Astrocyte of the cerebellum (primary cell): ENCODE measurements around the gene MPZL1.

Experiments
- DNase-seq: peaks from one replicate; pipeline ENCODE4 v3.0.0-alpha.2; 2011; ENCODE audit warnings: low read depth
- H3K4me3 ChIP-seq: 2 replicates; pipeline ENCODE4 v1.5.1; 2011; ENCODE audit warnings: mild to moderate bottlenecking, low read depth, low read length, moderate library complexity
- in situ Hi-C: cut with HindIII; loops from 2 replicates; pipeline ENCODE4 v1.10.0; 2017; ENCODE audit warnings: low sequenced_read_pairs
- TF ChIP-seq, protein P1 (sequence below): IDR thresholded peaks from 2 replicates; pipeline ENCODE4 v1.5.1; 2012; ENCODE audit warnings: low read length, low read depth, moderate library complexity, mild to moderate bottlenecking; ENCODE audit errors: missing control alignments

Gene MPZL1

DNA sequence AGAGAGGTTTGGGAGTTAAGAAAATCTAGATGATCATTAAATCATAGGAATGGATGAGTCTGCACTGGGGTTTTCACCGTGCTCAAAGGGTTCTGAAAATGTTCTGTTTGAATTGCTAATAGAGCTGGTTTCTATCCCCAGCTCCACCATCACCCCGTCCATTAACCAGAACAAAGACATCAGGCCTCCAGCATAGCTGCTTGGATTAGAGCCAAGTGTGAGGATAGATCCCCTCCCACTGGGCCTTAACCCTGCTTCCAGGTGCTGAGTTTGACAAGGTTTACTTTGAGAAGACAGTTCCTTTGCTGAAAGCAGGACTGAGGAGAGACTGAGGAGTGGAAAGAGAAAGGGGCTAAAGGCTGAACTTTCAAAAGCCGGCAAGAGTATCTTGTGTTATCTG, 48.3 kb downstream of the MPZL1 start:
- no peak overlapping the region for H3K4me3 ChIP-seq
- TF ChIP-seq, protein P1, sequence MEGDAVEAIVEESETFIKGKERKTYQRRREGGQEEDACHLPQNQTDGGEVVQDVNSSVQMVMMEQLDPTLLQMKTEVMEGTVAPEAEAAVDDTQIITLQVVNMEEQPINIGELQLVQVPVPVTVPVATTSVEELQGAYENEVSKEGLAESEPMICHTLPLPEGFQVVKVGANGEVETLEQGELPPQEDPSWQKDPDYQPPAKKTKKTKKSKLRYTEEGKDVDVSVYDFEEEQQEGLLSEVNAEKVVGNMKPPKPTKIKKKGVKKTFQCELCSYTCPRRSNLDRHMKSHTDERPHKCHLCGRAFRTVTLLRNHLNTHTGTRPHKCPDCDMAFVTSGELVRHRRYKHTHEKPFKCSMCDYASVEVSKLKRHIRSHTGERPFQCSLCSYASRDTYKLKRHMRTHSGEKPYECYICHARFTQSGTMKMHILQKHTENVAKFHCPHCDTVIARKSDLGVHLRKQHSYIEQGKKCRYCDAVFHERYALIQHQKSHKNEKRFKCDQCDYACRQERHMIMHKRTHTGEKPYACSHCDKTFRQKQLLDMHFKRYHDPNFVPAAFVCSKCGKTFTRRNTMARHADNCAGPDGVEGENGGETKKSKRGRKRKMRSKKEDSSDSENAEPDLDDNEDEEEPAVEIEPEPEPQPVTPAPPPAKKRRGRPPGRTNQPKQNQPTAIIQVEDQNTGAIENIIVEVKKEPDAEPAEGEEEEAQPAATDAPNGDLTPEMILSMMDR: no peak
- in situ Hi-C loops: no loop called here
- no peak for DNase-seq

DNA sequence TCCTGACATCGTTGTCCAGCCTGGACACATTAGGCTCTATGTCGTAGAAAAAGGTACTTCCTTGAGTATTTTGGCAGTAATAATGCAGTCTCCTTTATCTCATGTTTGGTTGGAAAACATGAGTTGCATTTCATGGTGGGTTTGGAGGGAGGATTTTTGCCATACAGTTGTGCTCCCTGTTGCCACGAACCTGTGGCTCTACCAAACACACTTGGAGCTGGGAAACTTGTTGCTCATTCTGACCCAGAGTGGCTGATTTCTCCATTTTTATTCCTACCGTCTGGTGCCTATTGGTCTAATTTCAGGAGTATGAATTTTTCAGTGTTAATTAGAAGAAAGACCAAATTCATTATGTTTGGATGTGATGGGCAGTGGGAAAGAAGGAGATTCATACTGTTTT, 50.7 kb downstream of the MPZL1 start:
- DNase-seq: no peak
- no peak overlapping the region for H3K4me3 ChIP-seq
- TF ChIP-seq, protein P1: no peak
- in situ Hi-C loops: no loop called here

DNA sequence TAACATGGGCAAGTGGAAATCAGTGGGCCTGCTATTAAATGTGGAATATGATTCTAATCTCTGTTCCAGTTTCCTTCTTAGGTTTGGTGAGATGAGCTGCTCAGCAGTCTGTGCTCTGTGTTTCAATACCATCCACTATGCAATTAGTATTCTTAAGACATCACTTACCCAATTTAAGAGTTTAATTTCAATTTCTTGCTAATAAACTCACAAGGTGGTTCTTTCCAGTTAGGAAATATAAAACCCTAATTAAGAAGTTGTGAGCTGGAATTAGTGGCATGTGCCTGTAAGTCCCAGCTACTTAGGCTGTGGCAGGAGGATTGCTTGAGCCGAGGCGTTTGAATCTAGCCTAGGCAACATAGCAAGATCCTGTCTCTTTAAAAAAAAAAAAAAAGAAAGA, 51.7 kb downstream of the MPZL1 start:
- in situ Hi-C loops: no loop called here
- H3K4me3 ChIP-seq: no peak overlapping the region
- DNase-seq: no peak
- TF ChIP-seq, protein P1: no peak

DNA sequence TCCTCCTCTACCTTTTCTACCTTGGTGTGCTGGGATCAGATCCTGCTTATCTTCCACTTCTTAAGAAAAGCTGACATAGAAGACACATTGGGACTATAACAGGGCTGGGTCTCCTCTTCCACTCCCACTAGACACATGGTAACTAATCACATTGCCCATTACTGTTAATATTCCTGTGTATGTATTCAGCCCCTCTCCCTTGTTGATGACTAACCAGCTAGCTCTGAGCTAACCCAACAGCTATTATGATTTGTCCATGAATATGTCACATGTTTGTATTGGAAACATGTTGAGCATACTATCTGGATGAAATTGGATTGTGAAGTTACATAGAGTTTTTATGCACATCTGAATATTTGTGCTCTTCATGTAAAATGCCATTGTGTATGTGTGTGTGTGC, 52.9 kb downstream of the MPZL1 start:
- TF ChIP-seq, protein P1: no peak
- in situ Hi-C loops: no loop called here
- DNase-seq: no peak
- no peak overlapping the region for H3K4me3 ChIP-seq

GRCh38 chr1:167775178-167775577, 53.4 kb downstream of the MPZL1 start:
- H3K4me3 ChIP-seq: no peak overlapping the region
- TF ChIP-seq, protein P1: no peak
- in situ Hi-C loops: no loop called here
- DNase-seq: no peak

DNA sequence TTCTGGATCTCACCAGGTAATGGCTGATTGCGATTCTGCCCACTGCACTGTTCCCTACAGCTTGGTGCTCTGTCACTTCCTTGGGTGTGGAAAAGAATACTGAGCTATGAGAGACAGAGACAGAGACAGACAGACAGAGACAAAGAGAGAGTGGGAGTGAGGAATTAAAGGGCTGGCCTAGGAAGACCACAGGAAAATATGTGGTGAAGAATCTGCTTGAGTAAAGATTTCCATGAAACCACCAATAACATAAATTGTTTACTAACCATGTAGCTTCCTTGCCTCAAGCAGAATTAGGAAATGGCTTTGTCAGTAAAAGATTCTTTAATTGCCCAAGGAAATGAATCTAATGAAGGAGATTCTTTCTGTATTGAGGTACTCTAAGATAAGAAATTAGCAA, 54.4 kb downstream of the MPZL1 start:
- peak; percentile 27 for DNase-seq
- in situ Hi-C loops: no loop called here

More for the DNA sequence above, 54.4 kb downstream of the MPZL1 start:
- H3K4me3 ChIP-seq: no peak overlapping the region
- TF ChIP-seq, protein P1: no peak
